Testis (tissue), 2 donors: Measurements from ENCODE around the gene RENBP.

Experiments used
- POLR2A ChIP-seq: fragments of 450-650 bp; IDR thresholded peaks from one replicate; pipeline ENCODE4 v1.6.1; 2017; ENCODE audit warnings: antibody characterized with exemption, mild to moderate bottlenecking, moderate library complexity
- TF ChIP-seq, protein P1 (sequence below), 3 experiments: fragments of 450-650 bp in 2 of 3; fragments of 200-600 bp in 1 of 3; sonication (generic) in 1 of 3; IDR thresholded peaks; one replicate each; pipeline ENCODE4 v1.5.1; 2016 to 2019; ENCODE audit warnings: antibody characterized with exemption in 3 of 3, mild to moderate bottlenecking in 2 of 3, moderate library complexity in 1 of 3

DNA sequence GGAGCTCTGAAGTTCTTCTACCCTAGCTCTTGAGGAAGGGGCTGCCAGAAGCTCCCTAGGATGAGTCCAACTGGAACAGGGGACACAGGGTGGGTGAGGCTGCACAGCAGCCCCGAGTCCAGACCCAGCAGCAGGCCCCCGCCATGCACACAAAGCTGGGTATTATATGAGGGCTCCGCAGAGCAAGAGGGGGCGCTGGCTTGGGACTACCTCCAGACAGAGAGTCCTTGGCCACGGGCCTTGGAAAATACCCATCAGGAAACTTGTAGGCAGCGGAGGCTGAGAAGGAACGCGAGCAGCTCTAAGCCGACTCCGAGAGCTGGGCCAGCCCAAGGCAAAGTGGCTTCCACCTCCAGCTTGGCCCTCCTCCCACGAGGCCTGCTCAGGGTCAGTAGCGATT lies 19.1 kb upstream of the RENBP start:
- TF ChIP-seq, protein P1, sequence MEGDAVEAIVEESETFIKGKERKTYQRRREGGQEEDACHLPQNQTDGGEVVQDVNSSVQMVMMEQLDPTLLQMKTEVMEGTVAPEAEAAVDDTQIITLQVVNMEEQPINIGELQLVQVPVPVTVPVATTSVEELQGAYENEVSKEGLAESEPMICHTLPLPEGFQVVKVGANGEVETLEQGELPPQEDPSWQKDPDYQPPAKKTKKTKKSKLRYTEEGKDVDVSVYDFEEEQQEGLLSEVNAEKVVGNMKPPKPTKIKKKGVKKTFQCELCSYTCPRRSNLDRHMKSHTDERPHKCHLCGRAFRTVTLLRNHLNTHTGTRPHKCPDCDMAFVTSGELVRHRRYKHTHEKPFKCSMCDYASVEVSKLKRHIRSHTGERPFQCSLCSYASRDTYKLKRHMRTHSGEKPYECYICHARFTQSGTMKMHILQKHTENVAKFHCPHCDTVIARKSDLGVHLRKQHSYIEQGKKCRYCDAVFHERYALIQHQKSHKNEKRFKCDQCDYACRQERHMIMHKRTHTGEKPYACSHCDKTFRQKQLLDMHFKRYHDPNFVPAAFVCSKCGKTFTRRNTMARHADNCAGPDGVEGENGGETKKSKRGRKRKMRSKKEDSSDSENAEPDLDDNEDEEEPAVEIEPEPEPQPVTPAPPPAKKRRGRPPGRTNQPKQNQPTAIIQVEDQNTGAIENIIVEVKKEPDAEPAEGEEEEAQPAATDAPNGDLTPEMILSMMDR (IDR thresholded peaks at IDR 0.05), result no peak
- TF ChIP-seq POLR2A, result no peak
